ENCODE results near the gene CD68.

The CD68 gene

GRCh38 chr17:7557775-7558543, 21.5 kb upstream of the CD68 start:
- no peak for TF ChIP-seq CTCF (IDR thresholded peaks at IDR 0.05; ENCODE audit: unreplicated experiment in 3 of 3)
- H3K36me3 Mint-ChIP-seq (ENCODE audit: low read depth), result peaks cover 5% of the 10 kb centered on the region

GRCh38 chr17:7558544-7559319, 20.7 kb upstream of the CD68 start, which contains the start of gene TNFSF13:
TNFSF13 (plus strand) TSS chr17:7558750; CDS start chr17:7559040, 290 bp downstream.
- Mint-ChIP-seq H3K36me3 (ENCODE audit: low read depth) (peaks cover 5% of the 10 kb centered on the region), H3K4me3 (peak within 1 kb of the TSS; percentile 79 to 90 (median 88)), H3K9me3 (no peaks in the 10 kb centered on the region)

More at GRCh38 chr17:7557775-7558543, 21.5 kb upstream of the CD68 start:
- H3K4me1 Mint-ChIP-seq, result peaks cover 54% of the 10 kb centered on the region
- no peaks in the 10 kb centered on the region for H3K27me3 Mint-ChIP-seq (ENCODE audit: low read depth)
- H3K4me3 Mint-ChIP-seq, result peak overlapping the region; percentile 79 to 90 (median 88)
- peak overlapping the region; percentile 96 to 100 (median 100) for H3K27ac Mint-ChIP-seq
- H3K9me3 Mint-ChIP-seq, result no peaks in the 10 kb centered on the region

GRCh38 chr17:7559320-7560171, 19.9 kb upstream of the CD68 start:
- Mint-ChIP-seq H3K9me3 (no peaks in the 10 kb centered on the region), H3K4me3 (peak overlapping the region; percentile 88 to 99 (median 90)), H3K36me3 (ENCODE audit: low read depth) (peaks cover 10% of the 10 kb centered on the region), H3K27ac (peak overlapping the region; percentile 96 to 100 (median 100)), H3K27me3 (ENCODE audit: low read depth) (no peaks in the 10 kb centered on the region), H3K4me1 (peaks cover 59% of the 10 kb centered on the region)
- TF ChIP-seq CTCF (IDR thresholded peaks at IDR 0.05; ENCODE audit: unreplicated experiment in 3 of 3), result no peak

More at GRCh38 chr17:7558544-7559319, 20.7 kb upstream of the CD68 start, which contains the start of gene TNFSF13:
- Mint-ChIP-seq H3K27ac (peak within 1 kb of the TSS; percentile 96 to 100 (median 100)), H3K27me3 (ENCODE audit: low read depth) (no peaks in the 10 kb centered on the region), H3K4me1 (peaks cover 54% of the 10 kb centered on the region)
- no peak for TF ChIP-seq CTCF (IDR thresholded peaks at IDR 0.05; ENCODE audit: unreplicated experiment in 3 of 3)

GRCh38 chr17:7560172-7561027, 19.0 kb upstream of the CD68 start:
- Mint-ChIP-seq H3K36me3 (ENCODE audit: low read depth) (peaks cover 16% of the 10 kb centered on the region), H3K4me1 (peaks cover 55% of the 10 kb centered on the region), H3K4me3 (peak overlapping the region; percentile 88 to 99 (median 90)), H3K9me3 (no peaks in the 10 kb centered on the region), H3K27me3 (ENCODE audit: low read depth) (no peaks in the 10 kb centered on the region), H3K27ac (peak overlapping the region; percentile 96 to 100 (median 100))
- peak in 2 of 3 experiments; percentile 38 to 58 for TF ChIP-seq CTCF (IDR thresholded peaks at IDR 0.05; ENCODE audit: unreplicated experiment in 3 of 3)
